Lower leg skin (tissue), 3 donors: Measurements from ENCODE around the gene SFMBT2.

Source experiments
- POLR2A ChIP-seq, 2 donors: fragments of 450-650 bp; IDR thresholded peaks; one replicate each; pipeline ENCODE4 v1.6.1; 2016 to 2017; ENCODE audit warnings: antibody characterized with exemption in 2 of 2, mild to moderate bottlenecking in 1 of 2, moderate library complexity in 1 of 2
- TF ChIP-seq, protein P1 (sequence below), 3 donors: fragments of 450-650 bp; IDR thresholded peaks; one replicate each; pipeline ENCODE4 v1.5.1; 2016; ENCODE audit warnings: antibody characterized with exemption in 3 of 3, mild to moderate bottlenecking in 3 of 3, moderate library complexity in 2 of 3

- TF ChIP-seq, protein P1, sequence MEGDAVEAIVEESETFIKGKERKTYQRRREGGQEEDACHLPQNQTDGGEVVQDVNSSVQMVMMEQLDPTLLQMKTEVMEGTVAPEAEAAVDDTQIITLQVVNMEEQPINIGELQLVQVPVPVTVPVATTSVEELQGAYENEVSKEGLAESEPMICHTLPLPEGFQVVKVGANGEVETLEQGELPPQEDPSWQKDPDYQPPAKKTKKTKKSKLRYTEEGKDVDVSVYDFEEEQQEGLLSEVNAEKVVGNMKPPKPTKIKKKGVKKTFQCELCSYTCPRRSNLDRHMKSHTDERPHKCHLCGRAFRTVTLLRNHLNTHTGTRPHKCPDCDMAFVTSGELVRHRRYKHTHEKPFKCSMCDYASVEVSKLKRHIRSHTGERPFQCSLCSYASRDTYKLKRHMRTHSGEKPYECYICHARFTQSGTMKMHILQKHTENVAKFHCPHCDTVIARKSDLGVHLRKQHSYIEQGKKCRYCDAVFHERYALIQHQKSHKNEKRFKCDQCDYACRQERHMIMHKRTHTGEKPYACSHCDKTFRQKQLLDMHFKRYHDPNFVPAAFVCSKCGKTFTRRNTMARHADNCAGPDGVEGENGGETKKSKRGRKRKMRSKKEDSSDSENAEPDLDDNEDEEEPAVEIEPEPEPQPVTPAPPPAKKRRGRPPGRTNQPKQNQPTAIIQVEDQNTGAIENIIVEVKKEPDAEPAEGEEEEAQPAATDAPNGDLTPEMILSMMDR (IDR thresholded peaks at IDR 0.05), result no peak
- TF ChIP-seq POLR2A (IDR thresholded peaks at IDR 0.05), result no peak
These were observed 171.4 kb downstream of the SFMBT2 start for GRCh38 chr10:7239312-7239985.
